Measurements from ENCODE around the gene POLR2C. TPM values are rescaled to one million over a fixed set of nuclear protein-coding genes. Genes with fewer than 3 reads are reported as not detected.

Gene POLR2C
- total RNA-seq, 6 donors from 2014 or later, result 70.6 to 210 (median 112) TPM

GRCh38 chr16:57477531-57478202, 15.2 kb downstream of the POLR2C start:
- H3K4me1 ChIP-seq, result peaks cover 38 to 57% (median 53%) of the 10 kb centered on the region in 4 donors
- ATAC-seq (ENCODE audit: low FRiP score in 2 of 2) (no peak), DNase-seq (peak; percentile 50 to 59)
- 50 to 73% methylated on average over 4 to 9 of the region's 9 CpGs for WGBS, 2 donors
- no peak overlapping the region for H3K4me3 ChIP-seq
- peaks cover 8 to 26% (median 17%) of the 10 kb centered on the region in 4 donors for H3K36me3 ChIP-seq
- peak overlapping the region in 3 of 4 donors; percentile 32 to 64 (median 62) for H3K27ac ChIP-seq
- no peak for TF ChIP-seq EP300 (IDR thresholded peaks at IDR 0.05)
- TF ChIP-seq POLR2A (IDR thresholded peaks at IDR 0.05), result no peak
- no peak for TF ChIP-seq CTCF (IDR thresholded peaks at IDR 0.05)
- TF ChIP-seq POLR2AphosphoS5 (IDR thresholded peaks at IDR 0.05), result no peak
- no peaks in the 10 kb centered on the region for H3K9me3 ChIP-seq
- H3K27me3 ChIP-seq, result no peaks in the 10 kb centered on the region

GRCh38 chr16:57478396-57479204, 16.1 kb downstream of the POLR2C start:
- Histone ChIP-seq H3K27ac (peak overlapping the region in 3 of 4 donors; percentile 62 to 64 (median 63)), H3K27me3 (no peaks in the 10 kb centered on the region), H3K4me1 (peaks cover 38 to 55% (median 52%) of the 10 kb centered on the region in 4 donors), H3K36me3 (peaks cover 0 to 17% (median 9%) of the 10 kb centered on the region in 4 donors), H3K9me3 (no peaks in the 10 kb centered on the region), H3K4me3 (peak overlapping the region; percentile 4 to 52 (median 36))
- no peak for TF ChIP-seq CTCF (IDR thresholded peaks at IDR 0.05)
- TF ChIP-seq EP300 (IDR thresholded peaks at IDR 0.05), result no peak
- no peak for TF ChIP-seq POLR2A (IDR thresholded peaks at IDR 0.05)
- no peak for TF ChIP-seq POLR2AphosphoS5 (IDR thresholded peaks at IDR 0.05)
- 25 to 49% methylated on average over 10 to 15 of the region's 15 CpGs for WGBS, 2 donors
- ATAC-seq (ENCODE audit: low FRiP score in 2 of 2) (no peak), DNase-seq (no peak)

GRCh38 chr16:57479205-57479975, 16.9 kb downstream of the POLR2C start:
- peak overlapping the region; percentile 4 to 52 (median 36) for H3K4me3 ChIP-seq
- 17 to 36% methylated on average over 21 to 29 of the region's 36 CpGs for WGBS, 2 donors
- DNase-seq, result peak in 1 of 2 donors; percentile 83
- peaks cover 38 to 63% (median 54%) of the 10 kb centered on the region in 4 donors for H3K4me1 ChIP-seq
- H3K9me3 ChIP-seq, result no peaks in the 10 kb centered on the region
- H3K27ac ChIP-seq, result peak overlapping the region; percentile 40 to 64 (median 62)
- TF ChIP-seq POLR2AphosphoS5 (IDR thresholded peaks at IDR 0.05), result no peak
- TF ChIP-seq CTCF (IDR thresholded peaks at IDR 0.05), result no peak
- TF ChIP-seq POLR2A (IDR thresholded peaks at IDR 0.05), result no peak
- no peak for TF ChIP-seq EP300 (IDR thresholded peaks at IDR 0.05)
- H3K36me3 ChIP-seq, result peaks cover 0 to 9% (median 2%) of the 10 kb centered on the region in 4 donors
- peak in 1 of 2 donors; percentile 77 for ATAC-seq (ENCODE audit: low FRiP score in 2 of 2)
- no peaks in the 10 kb centered on the region for H3K27me3 ChIP-seq

GRCh38 chr16:57479976-57480753, 17.7 kb downstream of the POLR2C start:
- DNase-seq (peak; percentile 77 to 85), ATAC-seq (ENCODE audit: low FRiP score in 2 of 2) (peak; percentile 78 to 80)
- WGBS, 2 donors, result 34 to 43% methylated on average over 3 to 13 of the region's 15 CpGs
- Histone ChIP-seq H3K27me3 (no peaks in the 10 kb centered on the region), H3K4me3 (peak overlapping the region; percentile 4 to 52 (median 36)), H3K36me3 (peaks cover 0 to 2% (median under 1%) of the 10 kb centered on the region in 4 donors), H3K4me1 (peaks cover 43 to 71% (median 60%) of the 10 kb centered on the region in 4 donors), H3K9me3 (no peaks in the 10 kb centered on the region), H3K27ac (peak overlapping the region; percentile 40 to 64 (median 62))
- TF ChIP-seq POLR2AphosphoS5 (IDR thresholded peaks at IDR 0.05) (no peak), CTCF (IDR thresholded peaks at IDR 0.05) (no peak), EP300 (IDR thresholded peaks at IDR 0.05) (no peak), POLR2A (IDR thresholded peaks at IDR 0.05) (no peak)

Data from upper lobe of left lung (tissue), 6 donors.